SK-N-SH treated with all-trans-retinoic acid at 6 μM for 48 hours (cell line): Measurements from ENCODE around the gene KLK6.

Source experiments
- GLIS3 ChIP-seq: fragments of 250-450 bp; sonication (Bioruptor Pico); IDR thresholded peaks from 2 replicates; pipeline ENCODE4 v1.5.0; 2020; ENCODE audit warnings: mild to moderate bottlenecking, moderate library complexity
- ZFP30 ChIP-seq: fragments of 450-650 bp; formaldehyde crosslinking; IDR thresholded peaks from 2 replicates; pipeline ENCODE4 v1.5.0; 2022; ENCODE audit warnings: mild to moderate bottlenecking, moderate library complexity

GRCh38 chr19:50992666-50993035 lies 23.3 kb upstream of the KLK6 start:
- TF ChIP-seq GLIS3 (CRISPR knock-in tag) (no peak), ZFP30 (CRISPR knock-in tag) (no peak)
